ENCODE measurements around the gene RALGPS1.

Gene RALGPS1

GRCh38 chr9:127198587-127198986 is 284.0 kb downstream of the RALGPS1 start:
- no peak for DNase-seq

GRCh38 chr9:127199001-127199791 is 284.6 kb downstream of the RALGPS1 start:
- peak; percentile 1 for DNase-seq

- DNase-seq = no peak
These were observed 285.7 kb downstream of the RALGPS1 start for GRCh38 chr9:127200106-127200862.

- DNase-seq = no peak
These were observed 286.5 kb downstream of the RALGPS1 start for GRCh38 chr9:127201071-127201541.

GRCh38 chr9:127201731-127202130 is 287.1 kb downstream of the RALGPS1 start:
- no peak for DNase-seq

GRCh38 chr9:127202461-127203169 is 288.0 kb downstream of the RALGPS1 start:
- DNase-seq = no peak

- no peak for DNase-seq
These were observed 289.2 kb downstream of the RALGPS1 start for GRCh38 chr9:127203681-127204327.

- no peak for DNase-seq
These were observed 290.3 kb downstream of the RALGPS1 start for GRCh38 chr9:127204771-127205470.

GRCh38 chr9:127205952-127206351 is 291.4 kb downstream of the RALGPS1 start:
- no peak for DNase-seq

- no peak for DNase-seq
These were observed 292.1 kb downstream of the RALGPS1 start for GRCh38 chr9:127206666-127207065.

GRCh38 chr9:127207734-127208410 is 293.3 kb downstream of the RALGPS1 start:
- no peak for DNase-seq

GRCh38 chr9:127208416-127208815 is 293.8 kb downstream of the RALGPS1 start:
- DNase-seq = no peak

GRCh38 chr9:127209220-127209619 is 294.6 kb downstream of the RALGPS1 start:
- no peak for DNase-seq

- DNase-seq = no peak
These were observed 295.5 kb downstream of the RALGPS1 start for GRCh38 chr9:127209948-127210640.

- no peak for DNase-seq
These were observed 296.5 kb downstream of the RALGPS1 start for GRCh38 chr9:127210851-127211730.

- DNase-seq = no peak
These were observed 297.4 kb downstream of the RALGPS1 start for GRCh38 chr9:127211983-127212382.

GRCh38 chr9:127212453-127212852 is 297.9 kb downstream of the RALGPS1 start:
- no peak for DNase-seq

- no peak for DNase-seq
These were observed 299.3 kb downstream of the RALGPS1 start for GRCh38 chr9:127213859-127214258.

GRCh38 chr9:127214421-127215267 is 300.1 kb downstream of the RALGPS1 start:
- peak; percentile 36 for DNase-seq
